Neural cell (in vitro differentiated cells): ENCODE results near the gene HMX1. TPM values are rescaled to one million over a fixed set of nuclear protein-coding genes. Genes with fewer than 3 reads are reported as not detected.

Experiments used
- H2AFZ ChIP-seq: fragments of 200-600, 300-800 bp; sonication (generic), shearing (Covaris generic); 2 replicates; pipeline ENCODE4 v1.6.0; 2014; ENCODE audit warnings: low read depth, mild to moderate bottlenecking, antibody characterized with exemption, low read length, moderate library complexity
- H3F3A ChIP-seq: fragments of 200-600 bp; shearing (Covaris generic); 2 replicates; pipeline ENCODE4 v1.6.1; 2016; ENCODE audit warnings: mild to moderate bottlenecking, moderate library complexity, mixed read lengths, antibody characterized with exemption, low read length; ENCODE audit not compliant: insufficient read depth, poor library complexity, severe bottlenecking
- H3K27ac ChIP-seq: fragments of 200-600, 300-800 bp; sonication (generic), shearing (Covaris generic); 2 replicates; pipeline ENCODE4 v1.5.1; 2014; ENCODE audit warnings: mild to moderate bottlenecking, low read length, moderate library complexity
- H3K27me3 ChIP-seq: fragments of 300-800, 200-600 bp; sonication (generic), shearing (Covaris generic); 2 replicates; pipeline ENCODE4 v1.6.0; 2014; ENCODE audit warnings: mild to moderate bottlenecking, low read depth, low read length, moderate library complexity; ENCODE audit not compliant: insufficient read depth
- H3K36me3 ChIP-seq: fragments of 300-800, 200-600 bp; sonication (generic), shearing (Covaris generic); 2 replicates; pipeline ENCODE4 v1.5.1; 2014; ENCODE audit warnings: mild to moderate bottlenecking, antibody characterized with exemption, low read length, moderate library complexity; ENCODE audit not compliant: insufficient read depth
- H3K4me2 ChIP-seq: fragments of 300-800, 200-600 bp; sonication (generic), shearing (Covaris generic); 2 replicates; pipeline ENCODE4 v1.6.0; 2014; ENCODE audit warnings: mild to moderate bottlenecking, low read length
- H3K4me3 ChIP-seq: fragments of 300-800, 200-600 bp; sonication (generic), shearing (Covaris generic); 2 replicates; pipeline ENCODE4 v1.5.1; 2014; ENCODE audit warnings: mild to moderate bottlenecking, low read length, moderate library complexity
- H3K79me2 ChIP-seq: fragments of 200-600 bp; shearing (Covaris generic); replicated peaks from 2 replicates; pipeline ENCODE4 v1.6.0; 2014; ENCODE audit warnings: mild to moderate bottlenecking, low read length, moderate library complexity; ENCODE audit not compliant: insufficient read depth
- H3K9ac ChIP-seq: fragments of 300-800, 200-600 bp; sonication (generic), shearing (Covaris generic); 2 replicates; pipeline ENCODE4 v1.6.1; 2016; ENCODE audit warnings: mild to moderate bottlenecking, low read length, mixed read lengths
- H3K9me2 ChIP-seq: fragments of 200-600 bp; shearing (Covaris generic); 2 replicates; pipeline ENCODE4 v1.6.1; 2016; ENCODE audit warnings: mild to moderate bottlenecking, low read length, mixed read lengths; ENCODE audit not compliant: insufficient read depth
- H3K9me3 ChIP-seq: fragments of 200-600, 300-800 bp; sonication (generic), shearing (Covaris generic); 2 replicates; pipeline ENCODE4 v1.6.1; 2016; ENCODE audit warnings: mild to moderate bottlenecking, mixed run types, low read length, moderate library complexity, mixed read lengths
- H4K20me1 ChIP-seq: fragments of 200-600 bp; shearing (Covaris generic); 2 replicates; pipeline ENCODE4 v1.6.1; 2016; ENCODE audit warnings: mild to moderate bottlenecking, mixed run types; ENCODE audit not compliant: insufficient read depth
- CTCF ChIP-seq: fragments of 450-650 bp; IDR thresholded peaks from 2 replicates; pipeline ENCODE4 v1.5.1; 2014; ENCODE audit warnings: antibody characterized with exemption, mild to moderate bottlenecking, moderate library complexity; ENCODE audit not compliant: poor library complexity, severe bottlenecking
- EP300 ChIP-seq: fragments of 450-650 bp; conservative IDR thresholded peaks from 2 replicates; pipeline ENCODE4 v1.6.1; 2014; ENCODE audit warnings: antibody characterized with exemption, mild to moderate bottlenecking, moderate library complexity; ENCODE audit not compliant: poor library complexity, severe bottlenecking
- EZH2 ChIP-seq: fragments of 200-600, 300-800 bp; shearing (Covaris generic), sonication (generic); IDR thresholded peaks from 2 replicates; pipeline ENCODE4 v1.6.1; 2014; ENCODE audit warnings: antibody characterized with exemption, low read length, borderline replicate concordance, mild to moderate bottlenecking; ENCODE audit not compliant: insufficient read depth, poor library complexity, severe bottlenecking
- MXI1 ChIP-seq: fragments of 450-650 bp; conservative IDR thresholded peaks from 2 replicates; pipeline ENCODE4 v1.6.1; 2014; ENCODE audit warnings: antibody characterized with exemption, mild to moderate bottlenecking; ENCODE audit not compliant: poor library complexity, severe bottlenecking
- POLR2AphosphoS5 ChIP-seq: IDR thresholded peaks from 2 replicates; pipeline ENCODE4 v1.6.1; 2012
- RAD21 ChIP-seq: fragments of 450-650 bp; conservative IDR thresholded peaks from 2 replicates; pipeline ENCODE4 v1.6.1; 2014; ENCODE audit warnings: antibody characterized with exemption, mild to moderate bottlenecking, moderate library complexity
- REST ChIP-seq: IDR thresholded peaks from 2 replicates; pipeline ENCODE4 v1.6.1; 2012; ENCODE audit warnings: borderline replicate concordance
- SMC3 ChIP-seq: fragments of 450-650 bp; conservative IDR thresholded peaks from 2 replicates; pipeline ENCODE4 v1.6.1; 2014; ENCODE audit warnings: antibody characterized with exemption, mild to moderate bottlenecking, moderate library complexity; ENCODE audit not compliant: poor library complexity
- TAF1 ChIP-seq: IDR thresholded peaks from 2 replicates; pipeline ENCODE4 v1.6.1; 2012; ENCODE audit warnings: low read depth
- polyA plus RNA-seq: library from polyadenylated mRNA; depleted of rRNA; stranded (reverse); fragments of >200 nt; gene quantifications from 2 replicates; pipeline ENCODE4 v1.2.3, GENCODE V29; 2014

HMX1 gene
- polyA plus RNA-seq, 1 donor from 2014 or later = 0.89 TPM

GRCh38 chr4:8876982-8877779 lies 5.5 kb upstream of the HMX1 start:
- no peak overlapping the region for H3K4me3 ChIP-seq
- no peaks in the 10 kb centered on the region for H3K79me2 ChIP-seq
- H4K20me1 ChIP-seq = no peaks in the 10 kb centered on the region
- H3K27ac ChIP-seq = no peak overlapping the region
- H3K36me3 ChIP-seq = no peaks in the 10 kb centered on the region
- no peak overlapping the region for H3K4me2 ChIP-seq
- H3F3A ChIP-seq = no peaks in the 10 kb centered on the region
- peaks cover 90% of the 10 kb centered on the region for H3K27me3 ChIP-seq
- TF ChIP-seq EP300 (no peak), SMC3 (no peak), REST (no peak), MXI1 (no peak), TAF1 (no peak), EZH2 (no peak), POLR2AphosphoS5 (no peak)
- no peak overlapping the region for H3K9ac ChIP-seq
- H2AFZ ChIP-seq = no peak overlapping the region
- H3K9me2 ChIP-seq = no peaks in the 10 kb centered on the region
- H3K9me3 ChIP-seq = no peaks in the 10 kb centered on the region

- H3K9me3 ChIP-seq = no peaks in the 10 kb centered on the region
- no peak overlapping the region for H3K9ac ChIP-seq
- H2AFZ ChIP-seq = no peak overlapping the region
- no peaks in the 10 kb centered on the region for H3F3A ChIP-seq
- H3K9me2 ChIP-seq = no peaks in the 10 kb centered on the region
- no peak overlapping the region for H3K4me3 ChIP-seq
- TF ChIP-seq EP300 (no peak), TAF1 (no peak), REST (no peak), MXI1 (no peak), POLR2AphosphoS5 (no peak), CTCF (no peak), RAD21 (no peak), SMC3 (no peak), EZH2 (no peak)
- H3K27me3 ChIP-seq = peaks cover 93% of the 10 kb centered on the region
- H3K27ac ChIP-seq = no peak overlapping the region
- no peak overlapping the region for H3K4me2 ChIP-seq
- no peaks in the 10 kb centered on the region for H3K79me2 ChIP-seq
- H3K36me3 ChIP-seq = no peaks in the 10 kb centered on the region
- no peaks in the 10 kb centered on the region for H4K20me1 ChIP-seq
Measured at GRCh38 chr4:8874896-8875680, 3.4 kb upstream of the HMX1 start.
